GM10847 (cell line): ENCODE data around the gene KCNMB3.

ENCODE experiments used
- POLR2A ChIP-seq: IDR thresholded peaks from 2 replicates; pipeline ENCODE4 v1.6.1; 2011; ENCODE audit not compliant: insufficient read length; ENCODE audit errors: extremely low read depth

The KCNMB3 gene

GRCh38 chr3:179250803-179251476 lies at the start of gene KCNMB3:
KCNMB3 (minus strand) TSS chr3:179251114; CDS start chr3:179250990, 124 bp downstream.
- TF ChIP-seq POLR2A = no peak

- TF ChIP-seq POLR2A = no peak
These were observed 49.2 kb upstream of the KCNMB3 start for GRCh38 chr3:179299999-179300613.

- TF ChIP-seq POLR2A = no peak
These were observed 48.4 kb upstream of the KCNMB3 start for GRCh38 chr3:179299316-179299715.

- TF ChIP-seq POLR2A = no peak
These were observed 47.2 kb upstream of the KCNMB3 start for GRCh38 chr3:179297971-179298725.

- TF ChIP-seq POLR2A = no peak
These were observed 41.5 kb upstream of the KCNMB3 start for GRCh38 chr3:179292450-179292849.

GRCh38 chr3:179289295-179289694 lies 38.4 kb upstream of the KCNMB3 start:
- TF ChIP-seq POLR2A = no peak

- TF ChIP-seq POLR2A = no peak
These were observed 37.9 kb upstream of the KCNMB3 start for GRCh38 chr3:179288845-179289244.

- no peak for TF ChIP-seq POLR2A
These were observed 35.4 kb upstream of the KCNMB3 start for GRCh38 chr3:179286331-179286730.

- no peak for TF ChIP-seq POLR2A
These were observed 30.9 kb upstream of the KCNMB3 start for GRCh38 chr3:179281825-179282224.

GRCh38 chr3:179279837-179280236 lies 28.9 kb upstream of the KCNMB3 start:
- TF ChIP-seq POLR2A = no peak

GRCh38 chr3:179278932-179279693 lies 28.2 kb upstream of the KCNMB3 start:
- no peak for TF ChIP-seq POLR2A

GRCh38 chr3:179278151-179278550 lies 27.2 kb upstream of the KCNMB3 start:
- no peak for TF ChIP-seq POLR2A

- no peak for TF ChIP-seq POLR2A
These were observed 25.8 kb upstream of the KCNMB3 start for GRCh38 chr3:179276743-179277142.

GRCh38 chr3:179276001-179276400 lies 25.1 kb upstream of the KCNMB3 start:
- no peak for TF ChIP-seq POLR2A

GRCh38 chr3:179272385-179272784 lies 21.5 kb upstream of the KCNMB3 start:
- no peak for TF ChIP-seq POLR2A
